ENCODE measurements around the gene PTCSC3.

Gene PTCSC3

DNA sequence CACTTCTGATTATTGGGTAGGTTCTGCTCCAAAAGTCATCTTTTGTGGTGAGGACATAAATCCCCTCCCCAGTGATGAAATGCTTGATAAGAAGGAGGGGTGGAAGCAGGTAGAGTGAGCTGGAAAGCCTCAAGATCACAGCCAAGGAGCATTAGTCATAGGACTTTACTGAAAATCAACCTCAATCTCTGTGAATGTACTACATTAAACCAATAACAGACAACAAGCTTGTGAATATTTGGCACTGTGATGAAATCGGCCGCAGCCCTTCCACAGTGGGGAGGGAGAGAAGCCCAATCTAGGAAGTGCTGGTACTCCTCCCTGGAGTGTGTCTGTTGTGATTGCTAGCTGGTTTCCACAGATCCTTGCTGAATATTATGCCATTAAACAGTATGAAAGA is 41.2 kb upstream of the PTCSC3 start:
- DNase-seq (ENCODE audit: extremely low read depth, low read depth) = no peak
- TF ChIP-seq, protein P1, sequence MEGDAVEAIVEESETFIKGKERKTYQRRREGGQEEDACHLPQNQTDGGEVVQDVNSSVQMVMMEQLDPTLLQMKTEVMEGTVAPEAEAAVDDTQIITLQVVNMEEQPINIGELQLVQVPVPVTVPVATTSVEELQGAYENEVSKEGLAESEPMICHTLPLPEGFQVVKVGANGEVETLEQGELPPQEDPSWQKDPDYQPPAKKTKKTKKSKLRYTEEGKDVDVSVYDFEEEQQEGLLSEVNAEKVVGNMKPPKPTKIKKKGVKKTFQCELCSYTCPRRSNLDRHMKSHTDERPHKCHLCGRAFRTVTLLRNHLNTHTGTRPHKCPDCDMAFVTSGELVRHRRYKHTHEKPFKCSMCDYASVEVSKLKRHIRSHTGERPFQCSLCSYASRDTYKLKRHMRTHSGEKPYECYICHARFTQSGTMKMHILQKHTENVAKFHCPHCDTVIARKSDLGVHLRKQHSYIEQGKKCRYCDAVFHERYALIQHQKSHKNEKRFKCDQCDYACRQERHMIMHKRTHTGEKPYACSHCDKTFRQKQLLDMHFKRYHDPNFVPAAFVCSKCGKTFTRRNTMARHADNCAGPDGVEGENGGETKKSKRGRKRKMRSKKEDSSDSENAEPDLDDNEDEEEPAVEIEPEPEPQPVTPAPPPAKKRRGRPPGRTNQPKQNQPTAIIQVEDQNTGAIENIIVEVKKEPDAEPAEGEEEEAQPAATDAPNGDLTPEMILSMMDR (IDR thresholded peaks at IDR 0.05; ENCODE audit: low read depth, low read length) = no peak

DNA sequence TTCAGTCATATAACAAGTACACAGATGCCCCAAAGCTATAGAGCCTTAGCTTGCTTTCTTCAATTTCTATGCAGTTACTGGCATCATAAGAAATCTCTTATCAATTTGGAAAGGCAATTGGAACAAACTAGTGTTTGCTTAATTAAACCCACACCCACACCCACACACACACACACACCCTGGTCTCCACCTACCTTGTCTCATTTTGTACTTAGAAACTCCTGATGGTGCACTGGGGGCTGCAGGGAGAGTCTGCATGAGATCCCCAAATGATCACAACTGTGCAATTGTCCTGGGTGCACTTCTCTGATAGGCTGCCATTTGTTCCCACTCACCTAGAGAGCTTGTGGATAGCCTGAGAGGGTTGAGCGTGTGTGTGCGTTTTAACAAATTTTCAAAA is 40.5 kb upstream of the PTCSC3 start:
- TF ChIP-seq, protein P1 (IDR thresholded peaks at IDR 0.05; ENCODE audit: low read depth, low read length) = no peak
- no peak for DNase-seq (ENCODE audit: extremely low read depth, low read depth)

DNA sequence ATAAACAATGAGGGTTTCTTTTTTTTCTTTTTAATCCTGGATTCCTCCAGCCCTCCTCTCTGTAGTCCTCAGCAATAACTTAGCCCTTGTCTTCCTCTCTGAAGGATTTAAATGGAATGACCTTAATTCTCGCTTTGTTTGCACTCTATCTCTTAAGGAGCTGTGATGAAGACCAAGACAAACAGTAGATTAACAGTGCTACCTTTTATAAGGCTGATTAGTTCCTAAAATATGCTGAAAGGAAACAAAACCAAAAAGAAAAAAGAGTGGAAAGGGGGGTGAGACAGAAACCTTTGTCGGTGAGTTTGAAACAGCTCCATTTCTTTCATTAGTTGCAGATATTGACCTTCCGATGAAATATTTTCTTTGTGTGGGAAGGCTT is 38.7 kb upstream of the PTCSC3 start:
- DNase-seq (ENCODE audit: extremely low read depth, low read depth) = no peak
- TF ChIP-seq, protein P1 (IDR thresholded peaks at IDR 0.05; ENCODE audit: low read depth, low read length) = no peak

DNA sequence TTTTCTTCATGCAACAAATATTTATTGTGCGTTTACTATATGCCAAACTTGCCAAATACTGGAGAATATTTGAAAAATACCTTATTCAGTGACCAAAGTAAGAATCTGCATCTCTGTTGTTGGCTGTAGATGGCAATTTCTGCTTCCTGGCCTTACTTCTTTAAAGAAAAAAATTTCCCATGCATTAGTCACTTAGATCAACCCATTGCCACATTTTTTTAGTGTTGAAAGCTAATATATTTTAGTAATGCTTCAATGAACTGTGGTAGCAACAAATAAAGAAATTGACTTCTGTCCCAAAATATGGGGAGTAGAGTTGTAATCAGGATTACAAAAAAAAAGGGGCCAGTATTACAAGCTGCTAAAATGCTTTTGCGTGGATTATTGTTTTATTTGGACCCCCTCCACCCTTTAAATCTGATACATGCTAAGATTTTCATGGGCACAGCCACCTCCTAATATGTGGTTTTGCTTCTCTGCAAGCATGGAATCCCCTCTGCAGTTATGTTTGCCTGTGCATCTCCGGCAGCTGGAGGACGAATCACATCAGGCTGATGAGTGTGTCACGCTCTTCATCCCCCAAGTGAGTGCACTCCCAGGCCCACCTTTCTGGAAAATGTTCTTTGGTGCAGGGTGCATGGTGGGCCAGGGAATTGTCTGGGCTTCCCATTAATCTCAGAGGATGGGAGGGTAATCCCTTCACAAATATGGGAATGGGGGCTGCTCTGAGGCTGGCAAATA is 38.1 kb upstream of the PTCSC3 start:
- no peak for DNase-seq (ENCODE audit: extremely low read depth, low read depth)
- TF ChIP-seq, protein P1 (IDR thresholded peaks at IDR 0.05; ENCODE audit: low read depth, low read length) = no peak

- no peak for DNase-seq (ENCODE audit: extremely low read depth, low read depth)
- TF ChIP-seq, protein P1 (IDR thresholded peaks at IDR 0.05; ENCODE audit: low read depth, low read length) = no peak
Observed at GRCh38 chr14:36212987-36213386, 36.5 kb upstream of the PTCSC3 start.

DNA sequence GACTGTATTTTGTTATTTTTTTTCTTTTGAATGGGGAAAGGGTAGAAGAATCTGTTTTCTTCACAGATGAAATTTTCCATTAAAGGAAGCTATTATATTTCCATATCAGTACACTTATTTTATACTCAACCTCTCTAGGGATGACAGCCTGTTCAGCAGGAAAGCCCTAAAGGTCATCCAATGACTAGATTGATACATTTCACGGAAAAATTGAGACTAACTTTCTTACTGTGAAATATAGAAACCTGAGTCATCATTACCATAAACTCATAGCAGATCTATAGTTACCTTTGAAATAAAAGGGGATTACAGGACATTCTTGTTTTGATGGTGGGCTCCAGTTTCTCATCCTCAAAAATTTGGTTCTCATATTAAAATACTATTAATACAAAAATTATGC is 36.1 kb upstream of the PTCSC3 start:
- DNase-seq (ENCODE audit: extremely low read depth, low read depth) = no peak

DNA sequence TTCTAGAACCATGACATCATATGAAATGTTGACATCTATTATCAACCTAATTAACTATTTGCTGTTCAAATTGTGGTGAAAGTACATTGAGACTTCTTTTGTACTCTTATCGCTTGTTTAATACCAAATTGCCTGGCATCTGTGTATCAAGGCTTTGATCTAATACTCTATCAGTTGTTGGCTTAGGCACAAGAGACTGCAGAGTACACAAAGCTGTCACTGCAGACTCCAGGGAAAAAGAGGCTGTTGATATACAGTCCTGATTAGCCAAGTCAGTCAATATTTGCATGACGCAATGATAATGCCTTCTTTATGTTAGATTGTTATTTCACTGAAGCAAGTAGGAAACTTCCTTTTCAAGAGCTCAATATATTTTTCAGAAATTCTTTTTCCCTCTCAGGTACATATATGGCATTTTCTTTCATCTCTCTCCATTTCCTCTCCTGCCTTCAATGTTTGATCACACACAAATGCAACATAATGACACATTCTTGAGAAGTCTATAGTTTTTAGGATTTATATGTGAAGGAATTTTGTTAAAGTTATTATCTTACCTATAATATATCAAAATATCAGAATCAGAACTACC is 32.3 kb upstream of the PTCSC3 start:
- TF ChIP-seq, protein P1 (IDR thresholded peaks at IDR 0.05; ENCODE audit: low read depth, low read length) = no peak
- no peak for DNase-seq (ENCODE audit: extremely low read depth, low read depth)

More for the DNA sequence above, 36.1 kb upstream of the PTCSC3 start:
- TF ChIP-seq, protein P1 (IDR thresholded peaks at IDR 0.05; ENCODE audit: low read depth, low read length) = no peak

All from AG09319 (cell line).